ENCODE data around the gene LZIC. TPM values are rescaled to one million over a fixed set of nuclear protein-coding genes. Genes with fewer than 3 reads are reported as not detected.
A peak's percentile ranks its signal among the peaks of the same experiment; 100 is the strongest.

The LZIC gene
- total and polyA plus RNA-seq, 2 of the 13 experiments (the other 11 are each of a cell fraction or from before 2014, with no cell fraction given) = 25.2 to 71.8 TPM

DNA sequence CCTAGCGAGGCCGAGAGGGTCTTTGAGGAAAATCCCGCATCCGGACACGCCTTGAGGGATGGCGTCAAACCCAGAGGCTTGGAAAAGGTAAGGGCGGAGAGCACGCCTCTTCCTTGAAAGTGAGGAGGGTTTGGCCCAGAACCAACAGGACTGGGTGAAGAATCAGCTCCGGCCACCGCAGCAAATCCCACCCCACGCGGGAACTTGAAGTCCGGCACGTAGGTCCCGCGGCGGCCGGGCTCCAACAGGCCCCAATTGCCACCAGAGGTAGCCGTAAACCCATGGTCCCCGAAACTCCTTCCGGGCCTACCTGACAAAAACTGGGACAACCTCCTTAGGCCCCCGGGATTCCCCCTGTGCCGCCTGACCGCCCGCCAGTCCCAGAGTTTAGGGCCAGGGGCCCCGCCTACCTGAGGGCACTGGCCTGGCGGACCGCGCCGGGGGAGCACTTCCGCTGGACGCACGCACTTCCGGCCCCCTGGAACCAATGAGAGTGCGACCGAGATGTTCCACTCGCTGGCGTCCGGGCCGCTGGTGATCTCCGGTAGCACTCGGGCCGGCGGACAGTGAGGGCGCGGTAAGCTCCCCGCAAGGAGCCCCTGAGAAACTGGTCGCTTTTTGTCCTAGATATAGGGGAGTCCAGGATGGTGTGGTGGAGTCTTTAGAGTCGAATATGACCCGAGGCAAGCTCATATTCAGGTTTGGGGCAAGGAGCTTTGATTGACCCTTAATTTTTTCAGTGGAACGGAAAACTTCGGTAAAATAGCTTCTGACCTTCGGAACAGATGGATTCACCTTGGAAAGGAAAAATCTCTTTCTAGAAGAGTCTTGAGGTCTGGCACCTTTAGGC lies at the start of gene LZIC, which contains the start of gene NMNAT1 (continued):
- TF ChIP-seq PATZ1 (CRISPR knock-in tag; IDR thresholded peaks at IDR 0.05) = peak; percentile 70
- no peak for TF ChIP-seq ZNF879 (CRISPR knock-in tag; IDR thresholded peaks at IDR 0.05)
- TF ChIP-seq, protein P1, sequence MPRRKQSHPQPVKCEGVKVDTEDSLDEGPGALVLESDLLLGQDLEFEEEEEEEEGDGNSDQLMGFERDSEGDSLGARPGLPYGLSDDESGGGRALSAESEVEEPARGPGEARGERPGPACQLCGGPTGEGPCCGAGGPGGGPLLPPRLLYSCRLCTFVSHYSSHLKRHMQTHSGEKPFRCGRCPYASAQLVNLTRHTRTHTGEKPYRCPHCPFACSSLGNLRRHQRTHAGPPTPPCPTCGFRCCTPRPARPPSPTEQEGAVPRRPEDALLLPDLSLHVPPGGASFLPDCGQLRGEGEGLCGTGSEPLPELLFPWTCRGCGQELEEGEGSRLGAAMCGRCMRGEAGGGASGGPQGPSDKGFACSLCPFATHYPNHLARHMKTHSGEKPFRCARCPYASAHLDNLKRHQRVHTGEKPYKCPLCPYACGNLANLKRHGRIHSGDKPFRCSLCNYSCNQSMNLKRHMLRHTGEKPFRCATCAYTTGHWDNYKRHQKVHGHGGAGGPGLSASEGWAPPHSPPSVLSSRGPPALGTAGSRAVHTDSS (CRISPR knock-in tag; conservative IDR thresholded peaks at IDR 0.05) = 0 out of 2 replicates have a peak, but pooled peaks have one; percentile 33
- no peak for TF ChIP-seq ZC3H4 (CRISPR knock-in tag; IDR thresholded peaks at IDR 0.05; ENCODE audit: borderline replicate concordance)
- no peak; the same call in 1 of the 2 replicates for TF ChIP-seq IRX3 (CRISPR knock-in tag; IDR thresholded peaks at IDR 0.05; ENCODE audit: borderline replicate concordance, low read depth)
- TF ChIP-seq ZFP41 (CRISPR knock-in tag; IDR thresholded peaks at IDR 0.05; ENCODE audit: borderline replicate concordance) = no peak; the same call in 1 of the 2 replicates
- peak; percentile 91 for TF ChIP-seq ZFP82 (CRISPR knock-in tag; IDR thresholded peaks at IDR 0.05; ENCODE audit: borderline replicate concordance)
- TF ChIP-seq E2F1 (CRISPR knock-in tag; IDR thresholded peaks at IDR 0.05) = peak; percentile 76
- TF ChIP-seq ZNF574 (CRISPR knock-in tag; IDR thresholded peaks at IDR 0.05) = peak; percentile 95
- TF ChIP-seq SRF (IDR thresholded peaks at IDR 0.05; ENCODE audit: low read depth, low read length) = no peak
- no peak for TF ChIP-seq ZSCAN29 (CRISPR knock-in tag; conservative IDR thresholded peaks at IDR 0.05)
- TF ChIP-seq TSC22D2 (CRISPR knock-in tag; IDR thresholded peaks at IDR 0.05; ENCODE audit: borderline replicate concordance) = peak; percentile 75; the same call in 1 of the 2 replicates
- peak; percentile 86; the same call in 1 of the 2 replicates for TF ChIP-seq SIN3A (IDR thresholded peaks at IDR 0.05; ENCODE audit: borderline replicate concordance, low read depth, low read length)
